Lung microvascular endothelial cell (primary cell): ENCODE results near the gene C1orf159. TPM values are rescaled to one million over a fixed set of nuclear protein-coding genes. Genes with fewer than 3 reads are reported as not detected.

Source experiments
- DNase-seq, 2 donors: peaks; one replicate each; pipeline versions ENCODE4 v3.0.0 to v3.0.0-alpha.2; 2010; ENCODE audit warnings: low read depth in 2 of 2
- total RNA-seq: library from RNA; depleted of rRNA; stranded (reverse); fragments of >200 nt; gene quantifications from 2 replicates; pipeline ENCODE4 v1.2.1, GENCODE V29; 2014

Gene C1orf159
- total RNA-seq, 1 donor from 2014 or later, result 4.8 TPM

- peak; percentile 31 to 43 for DNase-seq
Measured at GRCh38 chr1:1132956-1133750, 17.3 kb upstream of the C1orf159 start.

GRCh38 chr1:1132042-1132950 lies 16.4 kb upstream of the C1orf159 start:
- no peak for DNase-seq

DNA sequence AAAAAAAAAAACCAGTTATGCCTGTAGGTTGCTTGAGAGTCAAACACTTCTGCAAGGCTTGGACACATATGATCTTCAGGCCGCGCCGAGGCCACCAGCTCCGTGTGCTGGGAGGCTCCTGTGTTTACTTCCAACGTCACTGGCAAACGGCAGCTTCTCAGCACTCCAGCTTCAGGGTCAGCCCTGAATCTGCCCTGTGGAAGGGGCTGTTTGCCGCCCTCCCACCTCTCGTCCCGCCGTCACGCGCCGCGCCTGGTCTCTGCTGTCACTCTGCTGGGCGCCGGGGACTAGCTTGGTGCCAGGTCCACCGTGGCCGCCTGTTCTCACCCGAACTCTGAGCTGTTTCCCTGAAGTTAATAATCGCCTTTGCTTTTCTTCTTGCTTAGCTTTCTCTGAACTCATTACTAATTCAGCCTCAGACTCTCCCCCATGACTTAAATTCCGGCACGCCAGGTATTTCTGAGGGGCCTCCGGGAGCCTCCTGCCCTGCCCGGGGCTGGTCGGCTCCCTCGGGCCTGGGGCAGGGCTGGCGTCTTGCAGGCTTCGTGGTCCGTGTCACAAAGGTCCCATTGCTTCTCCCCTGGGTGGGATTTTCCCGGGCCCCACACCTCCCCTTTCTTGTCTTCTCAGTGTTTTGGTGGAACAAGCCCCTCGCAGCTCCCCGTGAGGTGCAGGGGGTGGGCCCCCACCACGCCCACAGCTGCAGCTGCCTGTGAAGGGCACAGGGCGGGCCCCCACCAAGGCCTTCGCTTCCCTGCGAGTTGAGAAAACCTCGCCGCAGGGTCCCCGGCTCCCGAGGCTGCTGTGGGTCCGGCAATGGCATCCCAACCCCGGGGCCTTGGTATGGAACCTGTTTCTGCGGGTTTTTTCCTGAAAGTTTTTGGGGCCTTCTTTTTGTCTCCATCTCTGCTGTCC lies 14.6 kb upstream of the C1orf159 start:
- no peak for DNase-seq

GRCh38 chr1:1129381-1129821 lies 13.5 kb upstream of the C1orf159 start:
- no peak for DNase-seq

GRCh38 chr1:1128454-1129139 lies 12.7 kb upstream of the C1orf159 start:
- DNase-seq, result no peak

- DNase-seq, result no peak
Measured at GRCh38 chr1:1127551-1128451, 11.9 kb upstream of the C1orf159 start.

DNA sequence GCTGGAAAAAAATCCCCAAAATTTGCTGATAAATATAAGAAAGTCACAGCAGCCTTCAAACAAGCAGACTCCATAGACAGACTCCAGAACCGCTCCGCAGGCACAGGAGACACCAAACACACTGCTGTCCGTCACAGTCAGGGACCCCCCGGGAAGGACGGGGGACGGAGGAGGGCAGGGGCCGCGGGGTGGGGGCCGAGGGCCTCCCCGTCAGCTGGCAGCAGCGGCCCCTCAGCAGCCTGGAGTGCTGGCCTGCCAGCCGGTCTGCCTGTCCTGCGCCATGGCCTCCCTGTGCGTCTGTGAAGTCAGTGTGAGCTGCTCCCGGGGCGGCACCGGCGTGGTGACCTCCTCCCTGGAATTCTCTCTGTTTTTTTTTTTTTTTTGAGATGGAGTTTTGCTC lies 10.1 kb upstream of the C1orf159 start:
- DNase-seq, result no peak

DNA sequence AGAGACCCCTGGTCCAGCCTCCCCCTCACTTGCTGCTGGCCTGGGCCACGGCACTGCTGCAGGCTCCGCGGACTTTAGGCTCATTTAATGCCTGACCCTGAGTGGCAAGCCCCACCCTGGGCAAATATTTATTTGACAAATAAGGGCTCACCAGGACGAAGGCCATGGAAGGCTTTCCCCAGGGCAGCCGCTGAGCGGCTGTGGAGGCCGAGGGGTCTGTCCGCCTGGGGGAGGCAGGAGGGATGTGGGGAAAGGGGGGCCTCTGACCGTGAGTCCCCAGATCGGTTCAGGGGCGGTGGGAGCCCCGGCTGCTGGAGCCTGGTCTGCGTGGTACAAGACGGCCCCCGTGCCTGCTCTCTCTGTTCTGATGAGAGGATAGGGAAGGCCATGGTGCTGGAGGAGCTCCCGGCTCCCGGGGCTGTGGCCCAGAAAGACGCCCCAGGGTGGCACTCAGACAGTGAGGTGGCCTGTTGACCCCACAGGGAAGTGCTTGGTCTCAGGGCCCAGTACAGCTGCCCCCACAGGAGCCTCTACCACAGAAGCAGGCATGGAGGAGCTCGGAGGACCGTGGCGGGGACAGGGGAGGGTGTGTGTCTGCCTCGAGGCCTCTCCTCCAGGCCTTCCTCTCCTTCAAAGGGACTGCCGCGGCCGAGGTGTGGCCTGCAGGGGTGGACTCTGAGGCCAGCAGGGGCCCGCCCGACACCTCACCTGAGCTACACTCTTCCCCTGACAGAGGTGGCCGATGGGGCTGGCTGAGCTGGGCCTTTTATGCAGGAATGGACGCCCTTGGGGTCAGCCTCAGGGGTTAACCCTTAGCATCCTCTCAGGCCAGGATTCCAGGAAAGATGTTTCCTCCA lies 9.1 kb upstream of the C1orf159 start:
- DNase-seq, result no peak

- DNase-seq, result no peak
Measured at GRCh38 chr1:1124508-1124785, 8.6 kb upstream of the C1orf159 start.

DNA sequence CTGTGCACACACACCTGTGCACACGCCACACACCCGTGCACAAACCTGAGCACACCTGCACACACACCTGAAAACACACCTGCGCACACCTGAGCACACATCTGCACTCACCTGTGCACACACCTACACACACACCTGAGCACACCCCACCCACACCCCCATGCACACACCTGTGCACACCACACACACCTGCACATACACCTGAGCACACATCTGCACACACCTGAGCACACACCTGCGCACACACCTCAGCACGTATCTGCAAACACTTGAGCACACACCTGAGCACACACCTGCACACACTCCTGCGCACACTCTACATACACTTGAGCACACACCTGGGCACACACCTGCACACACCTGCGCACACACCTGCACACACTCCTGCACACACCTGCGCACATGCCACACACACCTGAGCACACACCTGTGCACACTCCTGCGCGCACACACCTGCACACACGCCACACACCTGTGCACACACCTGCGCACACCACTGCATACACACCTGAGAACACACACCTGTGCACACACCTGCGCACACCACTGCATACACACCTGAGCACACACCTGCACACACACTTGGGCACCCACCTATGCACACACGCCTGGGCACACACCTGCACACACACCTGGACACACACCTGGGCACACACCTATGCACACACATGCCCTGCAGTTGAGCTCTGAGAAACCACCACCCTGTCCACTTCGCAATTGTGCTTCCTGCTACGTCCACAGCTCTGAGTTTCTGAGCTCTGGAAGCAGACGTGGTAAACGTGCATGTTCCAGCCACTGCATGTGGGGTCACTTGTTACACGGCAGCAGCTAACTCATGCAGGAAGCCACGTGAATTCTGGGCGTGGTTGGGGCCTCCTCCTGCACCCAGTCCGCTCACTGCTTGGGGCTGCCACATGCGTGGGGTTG lies 8.0 kb upstream of the C1orf159 start:
- DNase-seq, result peak; percentile 11 to 24

GRCh38 chr1:1122981-1123480 lies 7.1 kb upstream of the C1orf159 start:
- DNase-seq, result no peak

DNA sequence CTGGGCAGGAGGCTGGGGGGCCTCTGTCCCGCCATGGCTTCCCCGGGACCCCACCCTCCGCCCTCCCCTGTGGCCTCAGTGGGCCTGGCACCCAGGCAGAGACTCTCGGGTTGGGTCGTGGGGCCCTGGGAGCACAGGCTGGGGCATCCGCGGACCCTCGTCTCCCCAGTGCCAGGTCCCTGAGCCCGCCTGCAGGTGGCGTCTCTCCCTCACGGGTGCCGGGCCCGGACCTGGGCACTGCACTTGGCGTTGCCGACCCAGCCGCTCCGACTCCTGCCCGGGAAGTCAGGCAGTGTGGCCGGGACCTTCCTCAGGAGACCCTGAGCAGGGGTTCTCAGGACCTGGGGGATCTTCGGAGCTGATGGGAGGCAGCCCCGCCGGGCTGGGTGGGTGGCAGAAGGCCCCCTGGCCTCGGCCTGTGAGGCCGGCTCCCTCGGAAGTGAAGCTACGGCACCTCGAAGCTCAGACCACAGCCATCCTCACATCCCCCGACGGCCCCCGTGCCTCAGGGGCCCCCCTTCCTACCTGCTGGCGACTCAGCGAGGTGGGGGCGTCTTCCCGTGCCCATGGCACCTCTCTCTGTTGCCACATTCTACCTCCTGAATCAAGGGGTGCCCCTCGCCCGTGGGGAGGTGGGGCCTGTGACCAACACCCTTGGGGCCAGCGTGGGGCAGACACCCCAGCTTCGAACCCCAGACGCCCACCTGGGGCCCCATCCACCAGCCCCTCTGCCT lies 6.4 kb upstream of the C1orf159 start:
- DNase-seq, result peak; percentile 71 to 83

- no peak for DNase-seq
Measured at GRCh38 chr1:1121611-1122077, 5.8 kb upstream of the C1orf159 start.

GRCh38 chr1:1120866-1121591 lies 5.1 kb upstream of the C1orf159 start:
- no peak for DNase-seq

GRCh38 chr1:1120096-1120495 lies 4.2 kb upstream of the C1orf159 start:
- DNase-seq, result no peak

- no peak for DNase-seq
Measured at GRCh38 chr1:1119272-1119890, 3.5 kb upstream of the C1orf159 start.
